GM12878 (cell line): ENCODE measurements around the gene CASK.

Experiments
- BHLHE40 ChIP-seq, 2 experiments: fragments of 450-650 bp in 1 of 2; IDR thresholded peaks; 2 replicates each; pipeline ENCODE4 v1.6.1; 2011 to 2017; ENCODE audit warnings: low read depth in 2 of 2, borderline replicate concordance in 1 of 2, improper control_type of control experiment in 1 of 2, low read length in 1 of 2, mild to moderate bottlenecking in 1 of 2
- CHD2 ChIP-seq: IDR thresholded peaks from 2 replicates; pipeline ENCODE4 v1.6.1; 2011; ENCODE audit warnings: low read depth, low read length, improper control_type of control experiment, borderline replicate concordance
- CTCF ChIP-seq, 3 experiments: IDR thresholded peaks in 2 of 3; conservative IDR thresholded peaks in 1 of 3; 2 replicates each; pipeline ENCODE4 v1.5.1; 2011; ENCODE audit warnings: low read depth in 3 of 3, low read length in 3 of 3, mild to moderate bottlenecking in 3 of 3, control low read depth in 2 of 3, moderate library complexity in 2 of 3, inconsistent platforms in 1 of 3, mixed read lengths in 1 of 3; ENCODE audit not compliant: control insufficient read depth in 2 of 3, insufficient read depth in 1 of 3; ENCODE audit errors: extremely low read depth in 1 of 3
- FOS ChIP-seq: IDR thresholded peaks from 3 replicates; pipeline ENCODE4 v1.6.1; 2011; ENCODE audit warnings: borderline replicate concordance; ENCODE audit not compliant: insufficient read length; ENCODE audit errors: extremely low read depth
- HDAC2 ChIP-seq: fragments of 200-600 bp; sonication (generic); IDR thresholded peaks from 2 replicates; pipeline ENCODE4 v1.6.1; 2017
- MAX ChIP-seq: IDR thresholded peaks from 2 replicates; pipeline ENCODE4 v1.6.1; 2012; ENCODE audit warnings: low read depth, low read length, improper control_type of control experiment
- MLLT1 ChIP-seq: fragments of 450-650 bp; IDR thresholded peaks from 2 replicates; pipeline ENCODE4 v1.6.1; 2016; ENCODE audit warnings: mild to moderate bottlenecking
- NRF1 ChIP-seq: conservative IDR thresholded peaks from 2 replicates; pipeline ENCODE4 v1.6.1; 2011; ENCODE audit warnings: mild to moderate bottlenecking, low read depth, low read length, improper control_type of control experiment
- RAD21 ChIP-seq: IDR thresholded peaks from 2 replicates; pipeline ENCODE4 v1.6.1; 2011; ENCODE audit warnings: mild to moderate bottlenecking, low read depth, low read length, moderate library complexity; ENCODE audit not compliant: insufficient read depth
- RFX5 ChIP-seq: IDR thresholded peaks from 2 replicates; pipeline ENCODE4 v1.6.1; 2011; ENCODE audit warnings: low read depth, low read length, improper control_type of control experiment
- SUPT20H ChIP-seq: IDR thresholded peaks from 2 replicates; pipeline ENCODE4 v1.6.1; 2011; ENCODE audit warnings: low read depth, mild to moderate bottlenecking, low read length, moderate library complexity, borderline replicate concordance; ENCODE audit not compliant: control insufficient read depth
- TBL1XR1 ChIP-seq: IDR thresholded peaks from 2 replicates; pipeline ENCODE4 v1.6.1; 2012; ENCODE audit warnings: low read depth, low read length, improper control_type of control experiment
- ZNF274 ChIP-seq: IDR thresholded peaks from one replicate; pipeline ENCODE4 v1.8.0; 2011; ENCODE audit not compliant: insufficient read length, insufficient read depth

GRCh38 chrX:41548411-41548810 is 374.9 kb downstream of the CASK start:
- TF ChIP-seq CTCF (IDR thresholded peaks at IDR 0.05 in 2 of 3, conservative IDR thresholded peaks at IDR 0.05 in 1 of 3; ENCODE audit: control insufficient read depth in 2 of 3, extremely low read depth in 1 of 3, insufficient read depth in 1 of 3, low read depth in 3 of 3, low read length in 3 of 3) (no peak), TBL1XR1 (no peak), SUPT20H (no peak), RAD21 (no peak), MLLT1 (no peak), RFX5 (no peak), NRF1 (no peak), FOS (no peak), CHD2 (no peak), BHLHE40 (IDR thresholded peaks at IDR 0.05; ENCODE audit: borderline replicate concordance in 1 of 2, low read depth in 2 of 2, low read length in 1 of 2) (no peak), HDAC2 (no peak), MAX (no peak), ZNF274 (no peak)
